ENCODE data around the gene SNPH.

Gene SNPH

DNA sequence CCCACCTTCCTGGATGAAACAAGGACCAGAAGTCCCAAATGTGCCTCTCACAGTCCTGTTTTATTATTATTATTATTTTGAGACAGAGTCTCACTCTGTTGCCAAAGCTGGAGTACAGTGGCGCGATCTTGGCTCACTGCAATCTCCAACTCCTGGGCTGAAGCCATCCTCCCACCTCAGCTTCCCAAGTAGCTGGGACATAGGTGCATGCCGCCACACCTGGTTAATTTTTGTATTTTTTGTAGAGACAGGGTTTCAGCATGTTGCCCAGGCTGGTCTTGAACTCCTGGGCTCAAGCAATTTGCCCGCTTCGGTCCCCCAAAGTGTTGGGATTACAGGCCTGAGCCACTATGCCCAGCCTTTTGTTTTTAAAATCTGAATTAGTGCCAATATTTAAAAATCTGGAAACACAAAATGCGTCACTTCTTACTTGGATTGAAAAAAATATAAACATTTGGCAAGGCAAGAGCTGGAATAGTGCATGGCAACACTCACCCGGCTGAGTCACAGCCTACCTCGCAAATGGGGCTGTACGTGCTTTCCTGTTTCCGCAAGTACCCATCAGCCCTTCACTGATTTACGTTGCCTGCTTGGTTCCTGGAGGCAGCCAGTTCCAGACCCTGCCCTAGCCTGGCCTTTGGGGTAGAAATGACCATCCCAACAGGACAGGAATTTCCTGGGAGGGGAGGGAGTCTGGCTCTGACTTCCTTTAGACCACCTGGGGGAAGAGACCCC is 56.6 kb downstream of the SNPH start:
- no peak overlapping the region for H3K4me3 ChIP-seq (replicated peaks in 1 of 2; ENCODE audit: low read depth in 2 of 2, low read length in 2 of 2)
- peak; percentile 98 for DNase-seq (ENCODE audit: low read depth in 2 of 2)
- TF ChIP-seq, protein P1, sequence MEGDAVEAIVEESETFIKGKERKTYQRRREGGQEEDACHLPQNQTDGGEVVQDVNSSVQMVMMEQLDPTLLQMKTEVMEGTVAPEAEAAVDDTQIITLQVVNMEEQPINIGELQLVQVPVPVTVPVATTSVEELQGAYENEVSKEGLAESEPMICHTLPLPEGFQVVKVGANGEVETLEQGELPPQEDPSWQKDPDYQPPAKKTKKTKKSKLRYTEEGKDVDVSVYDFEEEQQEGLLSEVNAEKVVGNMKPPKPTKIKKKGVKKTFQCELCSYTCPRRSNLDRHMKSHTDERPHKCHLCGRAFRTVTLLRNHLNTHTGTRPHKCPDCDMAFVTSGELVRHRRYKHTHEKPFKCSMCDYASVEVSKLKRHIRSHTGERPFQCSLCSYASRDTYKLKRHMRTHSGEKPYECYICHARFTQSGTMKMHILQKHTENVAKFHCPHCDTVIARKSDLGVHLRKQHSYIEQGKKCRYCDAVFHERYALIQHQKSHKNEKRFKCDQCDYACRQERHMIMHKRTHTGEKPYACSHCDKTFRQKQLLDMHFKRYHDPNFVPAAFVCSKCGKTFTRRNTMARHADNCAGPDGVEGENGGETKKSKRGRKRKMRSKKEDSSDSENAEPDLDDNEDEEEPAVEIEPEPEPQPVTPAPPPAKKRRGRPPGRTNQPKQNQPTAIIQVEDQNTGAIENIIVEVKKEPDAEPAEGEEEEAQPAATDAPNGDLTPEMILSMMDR (IDR thresholded peaks at IDR 0.05; ENCODE audit: low read depth, low read length): no peak

- TF ChIP-seq, protein P1 (IDR thresholded peaks at IDR 0.05; ENCODE audit: low read depth, low read length): no peak
- DNase-seq (ENCODE audit: low read depth in 2 of 2): peak in 1 of 2 donors; percentile 73
- H3K4me3 ChIP-seq (replicated peaks in 1 of 2; ENCODE audit: low read depth in 2 of 2, low read length in 2 of 2): no peak overlapping the region
Measured at GRCh38 chr20:1323256-1323655, 57.2 kb downstream of the SNPH start.

DNA sequence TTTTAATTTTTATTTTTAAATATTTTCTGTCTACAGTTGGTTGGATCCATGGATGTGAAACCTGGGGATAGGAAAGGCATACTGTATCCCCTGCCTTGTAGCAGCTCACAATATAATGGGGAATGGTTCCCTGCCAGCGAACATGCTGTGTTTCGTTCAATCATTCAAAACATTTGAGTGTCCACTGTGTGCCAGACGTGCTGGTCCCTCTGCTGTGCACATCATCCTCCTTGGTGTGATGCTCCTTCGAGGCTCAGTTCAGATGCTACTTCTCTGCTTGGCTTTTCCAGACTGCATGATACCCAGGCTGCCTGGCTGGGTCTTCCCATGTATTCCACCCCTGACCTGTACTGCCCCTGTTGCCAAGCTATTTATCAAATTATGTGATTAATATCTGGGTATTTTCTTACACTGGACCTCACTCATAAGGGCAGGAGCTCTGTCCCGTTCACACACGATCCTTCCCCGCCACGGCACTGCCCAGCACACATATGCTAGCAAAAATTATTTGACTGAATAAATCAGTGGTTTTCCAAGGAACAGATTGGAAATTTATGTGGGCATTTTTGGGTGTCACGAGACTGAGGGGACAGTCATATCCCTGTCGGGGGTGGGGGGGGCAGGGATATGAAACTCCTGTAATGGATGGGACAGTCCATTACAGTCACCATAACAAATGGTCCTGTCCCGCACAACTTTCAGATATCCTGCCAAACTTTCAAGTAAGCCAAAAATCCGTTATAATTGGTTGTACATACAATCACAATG is 57.9 kb downstream of the SNPH start:
- TF ChIP-seq, protein P1 (IDR thresholded peaks at IDR 0.05; ENCODE audit: low read depth, low read length): no peak
- no peak for DNase-seq (ENCODE audit: low read depth in 2 of 2)
- no peak overlapping the region for H3K4me3 ChIP-seq (replicated peaks in 1 of 2; ENCODE audit: low read depth in 2 of 2, low read length in 2 of 2)

- peak overlapping the region; percentile 77 to 78 for H3K4me3 ChIP-seq (replicated peaks in 1 of 2; ENCODE audit: low read depth in 2 of 2, low read length in 2 of 2)
- DNase-seq (ENCODE audit: low read depth in 2 of 2): peak; percentile 76 to 88
- TF ChIP-seq, protein P1 (IDR thresholded peaks at IDR 0.05; ENCODE audit: low read depth, low read length): no peak
Measured at GRCh38 chr20:1324598-1325172, 58.6 kb downstream of the SNPH start.

GRCh38 chr20:1325173-1326030 is 59.3 kb downstream of the SNPH start:
- peak overlapping the region; percentile 77 to 78 for H3K4me3 ChIP-seq (replicated peaks in 1 of 2; ENCODE audit: low read depth in 2 of 2, low read length in 2 of 2)
- peak; percentile 99 for DNase-seq (ENCODE audit: low read depth in 2 of 2)
- TF ChIP-seq, protein P1 (IDR thresholded peaks at IDR 0.05; ENCODE audit: low read depth, low read length): no peak

Data from cardiac fibroblast (primary cell).